Measurements from ENCODE around the gene D2HGDH.
"Not testable (repeated sequence)": the region's sequence is repeated elsewhere in the genome, so short reads cannot be mapped to it uniquely, and the experiment has no call there.

The D2HGDH gene

GRCh38 chr2:241768251-241768711, 33.9 kb downstream of the D2HGDH start:
- in situ Hi-C loops (cut with HindIII; ENCODE audit: low sequenced_read_pairs) = no loop called here

- in situ Hi-C loops (cut with HindIII; ENCODE audit: low sequenced_read_pairs) = no loop called here
These were observed 34.4 kb downstream of the D2HGDH start for GRCh38 chr2:241768850-241769249.

DNA sequence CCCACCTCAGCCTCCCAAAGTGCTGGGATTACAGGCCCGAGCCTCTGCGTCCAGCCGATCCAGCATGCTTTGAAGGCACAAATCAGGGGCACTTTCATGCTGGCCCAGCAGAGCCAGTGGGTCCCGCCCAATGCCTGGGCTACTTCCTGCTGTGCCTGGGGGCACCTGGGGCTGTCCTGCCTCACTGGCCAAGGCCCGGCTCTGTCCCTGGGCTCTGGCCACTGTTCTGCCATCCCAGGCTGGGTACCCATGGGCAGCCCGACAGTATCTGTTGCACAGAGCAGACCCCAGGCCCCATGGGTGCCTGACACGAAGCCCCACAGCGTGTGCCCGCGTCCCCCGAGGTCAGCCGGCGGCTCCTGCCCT, 35.4 kb downstream of the D2HGDH start:
- in situ Hi-C loops (cut with HindIII; ENCODE audit: low sequenced_read_pairs) = no loop called here

GRCh38 chr2:241770185-241770935, 35.9 kb downstream of the D2HGDH start:
- in situ Hi-C loops (cut with HindIII; ENCODE audit: low sequenced_read_pairs) = no loop called here

DNA sequence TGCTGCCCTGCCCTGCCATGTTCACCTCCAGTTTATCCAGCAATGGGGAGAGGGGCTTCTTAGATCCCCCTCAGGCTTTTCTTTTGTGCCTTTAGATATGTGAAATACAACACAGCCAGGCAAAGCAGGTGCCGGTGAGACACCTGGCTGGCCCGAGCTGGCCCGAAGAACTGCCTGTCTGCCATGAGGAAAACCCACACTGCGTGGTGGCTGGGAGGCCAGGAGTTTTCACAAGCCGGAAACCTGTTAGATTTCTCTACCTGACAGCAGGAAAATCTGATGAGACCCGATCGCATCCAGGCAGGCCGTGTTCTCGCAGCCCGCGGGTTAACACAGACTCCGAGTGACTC, 36.5 kb downstream of the D2HGDH start:
- in situ Hi-C loops (cut with HindIII; ENCODE audit: low sequenced_read_pairs) = no loop called here

DNA sequence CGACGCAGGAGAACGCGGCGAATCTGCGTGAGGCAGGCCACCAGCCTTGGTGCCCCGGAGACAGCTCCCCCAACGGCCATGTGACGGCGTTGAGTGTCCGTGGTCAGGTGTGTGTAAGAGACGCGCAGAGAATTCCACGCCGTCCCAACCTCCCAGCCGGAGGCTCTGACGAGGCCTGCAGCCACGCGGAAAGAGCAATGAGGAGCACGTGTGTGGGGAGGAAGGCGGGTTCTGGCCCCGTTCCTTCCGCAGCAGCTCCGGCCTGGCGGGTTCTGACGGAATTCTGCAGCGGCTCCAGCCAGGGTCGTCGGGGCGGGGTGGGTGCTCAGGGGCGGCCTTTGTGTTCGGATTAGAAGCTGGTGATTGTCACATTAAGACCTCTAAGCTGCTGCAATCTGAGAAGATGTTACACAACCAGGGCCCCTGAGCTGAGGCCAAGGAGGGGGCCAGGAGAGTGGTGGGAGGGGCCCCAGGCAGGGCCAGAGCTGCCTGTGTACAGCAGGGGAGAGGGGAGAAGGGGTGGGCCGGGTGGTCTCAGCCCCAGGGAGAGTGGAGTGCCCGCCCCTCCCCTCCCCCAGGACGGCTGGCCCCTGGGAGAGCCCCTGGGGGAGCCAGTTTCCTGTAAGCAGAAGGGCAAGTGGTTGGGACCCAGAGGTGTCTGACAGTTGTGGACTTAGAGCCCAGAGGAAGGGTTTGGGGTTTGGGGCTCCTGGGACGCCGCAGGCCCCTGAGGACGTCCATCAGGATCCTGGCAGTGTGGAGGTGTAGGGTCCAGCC, 37.0 kb downstream of the D2HGDH start:
- in situ Hi-C loops (cut with HindIII; ENCODE audit: low sequenced_read_pairs) = no loop called here

DNA sequence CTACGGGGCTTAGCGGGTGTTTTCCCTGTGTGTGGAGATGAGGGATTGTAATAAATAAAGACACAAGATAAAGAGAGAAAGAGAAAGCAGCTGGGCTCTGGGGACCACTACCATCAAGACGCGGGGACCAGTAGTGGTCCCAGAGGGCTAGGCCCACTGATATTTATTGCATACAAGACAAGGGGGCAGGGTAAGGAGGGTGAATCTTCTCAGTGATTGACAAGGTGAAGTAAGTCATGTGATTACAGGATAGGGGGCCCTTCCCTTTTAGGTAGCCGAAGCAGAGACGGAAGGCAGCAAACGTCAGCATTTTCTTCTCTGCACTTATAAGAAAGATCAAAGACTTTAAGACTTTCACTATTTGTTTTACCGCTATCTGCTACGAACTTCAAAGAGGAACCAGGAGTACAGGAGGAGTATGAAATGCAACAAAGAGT, 37.7 kb downstream of the D2HGDH start:
- in situ Hi-C loops (cut with HindIII; ENCODE audit: low sequenced_read_pairs) = no loop called here

DNA sequence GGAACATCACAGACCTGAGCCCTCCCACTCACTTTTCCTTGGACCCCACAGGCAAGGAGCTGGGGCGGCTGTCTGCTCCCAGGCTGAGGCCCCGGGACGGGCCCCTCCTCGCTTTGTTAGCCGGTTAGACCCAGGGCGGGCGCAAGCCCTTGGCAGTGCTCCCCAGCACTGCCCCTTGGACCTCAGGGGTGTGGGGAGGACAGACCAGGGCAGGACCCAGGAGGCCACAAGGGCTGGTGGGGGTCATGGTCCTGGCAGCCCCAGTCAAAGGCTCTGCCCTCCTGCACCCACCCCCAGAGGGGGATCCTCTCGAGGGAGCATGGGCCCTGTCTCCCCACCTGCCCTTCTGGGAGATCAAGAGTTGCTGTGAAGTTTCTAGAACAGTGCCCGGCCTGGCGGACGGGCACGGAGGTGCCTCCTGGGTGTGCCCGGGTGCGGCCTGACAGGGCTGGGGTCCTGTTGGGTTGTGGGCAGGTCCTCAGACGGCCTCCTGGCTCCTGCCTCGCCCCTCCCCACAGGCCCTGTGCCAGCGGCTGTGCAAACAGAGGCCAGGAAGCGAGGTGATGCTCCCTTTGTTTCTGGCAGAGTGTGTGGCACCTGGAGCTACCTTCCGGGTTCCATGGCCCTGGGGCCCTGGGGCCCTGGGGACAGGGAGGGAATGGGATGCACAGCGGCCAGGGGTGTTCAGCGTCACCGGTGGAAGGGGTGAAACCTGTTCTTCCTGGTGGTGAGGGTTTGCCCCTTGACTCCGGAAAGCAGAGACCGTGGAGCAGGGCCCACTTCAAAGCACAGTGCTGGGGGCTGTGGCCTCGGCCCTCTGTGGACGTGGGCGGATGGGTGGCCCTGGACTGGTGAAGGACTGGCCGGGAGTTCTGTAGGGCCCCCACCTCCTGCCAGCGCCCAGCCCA, 39.3 kb downstream of the D2HGDH start:
- in situ Hi-C loops (cut with HindIII; ENCODE audit: low sequenced_read_pairs) = no loop called here

DNA sequence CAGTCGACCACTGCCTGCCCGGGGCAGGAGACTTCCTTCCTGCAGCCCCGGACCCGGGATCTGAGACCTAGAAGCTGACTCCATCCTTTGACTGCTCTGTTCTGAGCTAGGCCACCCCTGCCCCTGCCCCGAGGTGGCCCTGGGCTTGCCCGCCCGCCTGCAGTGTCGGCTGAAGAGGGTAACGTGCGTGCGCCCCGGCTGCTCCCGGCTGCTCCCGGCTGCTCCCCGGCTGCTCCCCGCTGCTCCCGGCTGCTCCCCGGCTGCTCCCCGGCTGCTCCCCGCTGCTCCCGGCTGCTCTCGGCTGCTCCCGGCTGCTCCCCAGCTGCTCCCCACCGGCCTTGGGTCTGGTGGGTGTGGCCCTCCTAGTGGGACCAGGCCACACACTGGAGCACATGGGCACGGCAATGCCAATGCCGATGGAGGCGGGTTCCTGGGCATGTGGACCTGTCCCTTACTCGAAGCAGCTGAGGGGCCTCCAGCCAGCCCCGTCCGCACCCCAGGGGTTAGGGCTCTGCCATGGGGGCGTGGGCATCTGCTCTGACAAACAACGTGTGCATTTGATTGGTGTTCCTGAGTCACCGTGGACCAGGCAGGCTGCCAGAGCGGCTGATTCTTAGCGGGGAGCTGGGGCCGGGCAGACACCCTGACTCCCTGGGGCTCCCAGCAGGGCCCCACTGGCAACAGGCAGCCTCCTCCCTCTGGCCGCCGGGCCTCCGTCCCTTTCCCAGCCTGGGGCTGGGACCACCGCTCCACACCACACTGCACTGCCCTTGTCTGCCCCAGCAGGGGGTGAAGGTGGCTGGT, 40.2 kb downstream of the D2HGDH start:
- in situ Hi-C loops (cut with HindIII; ENCODE audit: low sequenced_read_pairs) = no loop called here

GRCh38 chr2:241775223-241776177, 41.1 kb downstream of the D2HGDH start:
- in situ Hi-C loops (cut with HindIII; ENCODE audit: low sequenced_read_pairs) = no loop called here

DNA sequence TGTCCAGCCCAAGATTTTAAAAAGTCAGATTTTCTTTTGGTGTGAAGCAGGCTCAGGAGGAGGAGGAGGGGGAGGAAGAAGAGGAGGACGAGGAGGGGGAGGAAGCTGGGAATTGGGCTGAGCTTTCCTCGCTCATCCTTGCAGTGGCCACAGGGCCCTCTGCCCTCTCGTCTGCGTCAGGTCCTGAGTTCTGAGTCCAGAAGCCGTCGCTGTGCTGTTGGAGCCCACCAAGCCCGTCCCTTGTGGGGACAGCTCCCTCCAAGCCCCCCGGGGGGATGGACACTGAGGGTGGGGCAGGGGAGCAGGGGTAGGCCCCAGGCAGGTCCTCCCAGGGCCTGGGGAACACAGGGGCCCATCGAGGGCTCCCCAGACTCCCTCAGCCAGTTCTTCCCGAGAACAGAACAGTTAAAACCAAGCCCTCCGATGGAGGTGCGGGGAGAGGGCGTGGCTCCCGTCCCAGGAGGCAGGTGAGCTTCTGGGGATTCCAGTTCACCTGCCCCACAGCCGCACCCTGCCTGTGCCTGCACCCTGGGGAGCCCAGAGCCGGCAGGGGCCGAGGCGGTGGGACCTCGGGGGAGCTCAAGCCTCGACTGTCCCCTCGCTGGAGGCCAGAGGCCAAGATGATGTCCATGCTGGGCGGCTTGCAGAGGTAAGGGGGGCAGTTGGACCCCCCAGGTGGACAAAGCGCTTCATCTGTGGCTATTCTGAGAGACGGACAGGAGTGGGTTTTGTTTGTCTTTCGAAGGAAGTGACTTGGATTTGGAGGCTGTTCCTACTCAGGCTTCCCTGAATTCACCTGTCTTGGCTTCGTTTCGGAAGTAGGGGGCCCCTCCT, 42.1 kb downstream of the D2HGDH start, which contains the start of gene GAL3ST2:
TSS of gene GAL3ST2 (plus strand) at position 487 of the 834 bp plus-strand sequence. CDS start at position 621, 134 bp downstream.
- in situ Hi-C loops (cut with HindIII; ENCODE audit: low sequenced_read_pairs) = no loop called here

GRCh38 chr2:241777170-241777685, 42.8 kb downstream of the D2HGDH start:
- in situ Hi-C loops (cut with HindIII; ENCODE audit: low sequenced_read_pairs) = no loop called here

DNA sequence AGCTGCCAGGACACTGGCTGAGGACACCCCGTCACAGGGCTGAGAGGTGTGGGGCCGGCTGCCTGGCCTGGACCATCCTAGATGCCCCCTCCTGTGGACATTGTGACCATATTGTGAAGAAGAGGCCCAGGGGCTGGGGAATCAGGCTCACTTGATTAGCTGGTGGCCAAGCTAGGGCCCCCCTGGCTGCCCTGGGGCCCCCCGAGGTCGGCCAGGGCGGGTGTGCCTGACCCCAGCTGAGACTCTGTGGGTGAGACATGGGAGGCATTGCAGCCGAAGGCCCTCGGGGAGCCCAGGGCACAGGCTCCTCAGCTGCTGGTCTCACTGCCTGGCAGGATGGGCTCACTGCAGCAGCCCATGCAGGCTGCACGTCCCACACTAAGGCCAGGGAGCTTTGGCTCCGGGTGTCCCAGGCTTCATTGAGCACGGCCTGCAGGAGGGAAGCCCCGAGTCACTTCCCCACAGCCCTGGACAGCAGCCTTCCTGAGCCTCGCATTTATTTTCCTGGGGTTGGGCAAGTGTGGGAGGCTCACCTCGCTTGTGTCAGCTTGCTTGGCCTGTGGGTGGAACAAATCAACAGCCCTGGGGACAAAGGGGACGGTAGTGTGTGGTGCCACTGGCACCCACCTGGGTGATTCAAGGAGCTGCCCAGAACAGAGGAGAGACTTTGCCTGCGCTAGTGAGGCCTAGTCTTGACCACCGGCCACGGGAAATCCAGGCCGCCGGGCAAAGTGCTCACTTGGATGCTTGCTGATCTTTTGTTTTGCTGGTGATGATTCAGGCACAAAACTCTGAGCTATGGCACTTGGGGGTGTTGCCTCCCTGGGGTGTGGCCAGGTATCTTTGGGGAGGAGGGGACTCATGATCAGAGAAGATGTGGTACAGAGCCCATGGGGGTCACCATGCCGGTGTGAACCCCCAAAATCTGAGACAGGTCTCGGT, 43.5 kb downstream of the D2HGDH start:
- in situ Hi-C loops (cut with HindIII; ENCODE audit: low sequenced_read_pairs) = no loop called here

GRCh38 chr2:241780939-241781569, 46.6 kb downstream of the D2HGDH start:
- in situ Hi-C loops (cut with HindIII; ENCODE audit: low sequenced_read_pairs) = no loop called here

DNA sequence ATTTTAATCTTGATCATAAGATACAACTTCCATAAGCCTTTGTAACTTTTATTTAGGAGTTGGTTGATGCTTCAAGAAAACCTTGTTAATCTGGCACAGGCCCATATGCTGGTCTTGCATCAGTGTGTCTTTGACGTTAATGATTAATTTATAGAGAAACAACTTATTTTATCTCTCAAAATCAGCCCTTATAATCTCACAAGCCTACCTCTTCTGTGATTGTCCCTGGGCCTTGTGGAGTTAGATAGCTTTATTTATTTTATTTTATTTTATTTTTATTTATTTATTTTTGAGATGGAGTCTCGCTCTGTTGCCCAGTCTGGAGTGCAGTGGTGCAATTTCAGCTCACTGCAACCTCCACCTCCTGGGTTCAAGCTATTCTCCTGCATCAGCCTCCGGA, 47.6 kb downstream of the D2HGDH start:
- in situ Hi-C loops (cut with HindIII; ENCODE audit: low sequenced_read_pairs) = not testable (repeated sequence)

GRCh38 chr2:241788135-241788534, 53.7 kb downstream of the D2HGDH start:
- in situ Hi-C loops (cut with HindIII; ENCODE audit: low sequenced_read_pairs) = no loop called here

DNA sequence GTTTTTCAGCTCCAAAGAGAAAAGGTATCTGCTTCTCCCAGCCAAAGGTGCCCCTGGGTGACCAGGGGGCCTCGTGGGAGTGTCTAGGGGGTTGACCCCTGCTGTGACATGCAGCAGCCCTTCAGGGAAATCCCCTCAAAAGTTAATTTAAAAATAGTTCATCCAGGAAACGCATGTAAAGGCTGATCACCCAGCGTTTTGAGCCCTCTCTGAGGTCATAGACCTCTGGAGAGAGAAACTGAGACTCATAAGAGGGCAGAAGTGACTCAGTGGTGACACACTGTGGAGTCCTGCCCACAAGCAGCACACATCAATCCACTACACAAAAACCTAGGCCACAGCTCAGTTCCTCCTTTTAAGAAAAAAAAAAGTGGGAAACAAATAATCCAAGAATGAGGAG, 54.1 kb downstream of the D2HGDH start:
- in situ Hi-C loops (cut with HindIII; ENCODE audit: low sequenced_read_pairs) = no loop called here

Measured in DLD1 (cell line).